T follicular helper cell (primary cell): Measurements from ENCODE around the gene ABHD12.

Experiments
- DNase-seq: peaks from one replicate; pipeline ENCODE4 v3.0.0-alpha.2; 2020; ENCODE audit warnings: low read depth

Gene ABHD12

DNA sequence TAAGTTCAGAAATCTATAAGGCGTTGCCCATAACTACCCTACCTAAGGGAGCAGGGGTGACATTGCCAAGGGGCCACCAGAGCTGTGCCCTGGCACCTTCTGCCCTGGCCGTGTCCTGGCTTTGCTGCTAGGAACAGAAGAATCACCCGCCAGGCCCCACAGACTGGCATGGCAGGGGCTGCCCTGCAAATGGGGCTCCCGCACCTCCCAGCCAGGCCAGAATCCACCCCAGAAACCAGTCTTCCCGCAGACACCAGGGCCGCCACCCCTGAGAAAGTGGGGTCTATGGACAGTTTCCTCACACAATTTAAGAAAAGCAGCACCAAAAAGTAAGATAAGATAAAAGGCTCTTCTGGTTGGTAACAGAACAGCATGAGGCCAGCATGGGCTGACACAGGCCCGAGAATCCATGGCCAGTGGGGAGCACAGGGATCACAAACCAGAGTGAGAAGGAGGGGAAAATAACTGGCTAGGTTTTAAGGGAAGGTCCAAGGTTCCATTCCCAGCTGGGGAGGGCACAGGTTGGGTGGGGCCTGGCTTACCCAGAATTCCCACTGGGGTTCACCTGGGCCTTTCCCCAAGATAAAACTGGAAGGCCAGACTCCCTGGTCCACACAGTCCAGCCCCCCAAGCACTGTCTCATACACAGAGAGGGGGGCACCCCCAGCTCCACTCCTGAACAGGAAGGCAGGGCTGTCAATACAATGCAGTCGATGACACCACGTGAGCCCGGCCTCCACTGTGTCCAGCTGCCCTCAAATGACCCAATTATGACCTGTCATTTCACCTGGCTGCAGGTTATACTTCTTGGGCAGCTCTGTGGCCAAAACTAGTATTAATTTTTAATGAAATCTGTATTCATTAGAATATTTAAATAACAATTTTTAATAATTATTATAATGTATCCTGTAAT is 83.4 kb downstream of the ABHD12 start:
- DNase-seq: no peak

DNA sequence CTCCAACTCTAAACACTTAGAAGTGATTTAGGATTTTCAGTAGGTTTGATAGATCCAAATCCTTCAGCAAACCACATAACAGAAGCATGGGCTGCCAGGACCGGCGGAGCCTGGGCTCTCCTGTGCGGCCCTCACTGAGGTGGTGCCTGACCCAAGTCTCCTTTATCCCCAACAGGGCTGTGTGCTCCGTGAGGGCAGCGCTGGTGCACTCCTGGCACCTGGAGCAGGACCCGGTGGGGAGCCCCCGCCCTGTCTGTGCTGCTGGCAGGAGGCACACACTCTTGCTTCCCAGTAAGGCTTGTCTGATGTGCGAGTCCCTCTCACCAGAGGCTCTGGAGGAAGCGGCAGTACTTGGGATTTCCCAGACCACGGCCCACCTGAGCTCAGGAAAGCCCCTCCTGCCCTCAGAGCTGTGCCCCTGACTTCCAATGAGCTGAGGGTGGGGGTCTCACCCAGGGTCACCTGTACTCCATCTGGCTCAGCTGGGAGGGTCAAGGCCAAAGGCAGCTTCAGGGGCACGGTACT is 86.5 kb downstream of the ABHD12 start:
- no peak for DNase-seq

DNA sequence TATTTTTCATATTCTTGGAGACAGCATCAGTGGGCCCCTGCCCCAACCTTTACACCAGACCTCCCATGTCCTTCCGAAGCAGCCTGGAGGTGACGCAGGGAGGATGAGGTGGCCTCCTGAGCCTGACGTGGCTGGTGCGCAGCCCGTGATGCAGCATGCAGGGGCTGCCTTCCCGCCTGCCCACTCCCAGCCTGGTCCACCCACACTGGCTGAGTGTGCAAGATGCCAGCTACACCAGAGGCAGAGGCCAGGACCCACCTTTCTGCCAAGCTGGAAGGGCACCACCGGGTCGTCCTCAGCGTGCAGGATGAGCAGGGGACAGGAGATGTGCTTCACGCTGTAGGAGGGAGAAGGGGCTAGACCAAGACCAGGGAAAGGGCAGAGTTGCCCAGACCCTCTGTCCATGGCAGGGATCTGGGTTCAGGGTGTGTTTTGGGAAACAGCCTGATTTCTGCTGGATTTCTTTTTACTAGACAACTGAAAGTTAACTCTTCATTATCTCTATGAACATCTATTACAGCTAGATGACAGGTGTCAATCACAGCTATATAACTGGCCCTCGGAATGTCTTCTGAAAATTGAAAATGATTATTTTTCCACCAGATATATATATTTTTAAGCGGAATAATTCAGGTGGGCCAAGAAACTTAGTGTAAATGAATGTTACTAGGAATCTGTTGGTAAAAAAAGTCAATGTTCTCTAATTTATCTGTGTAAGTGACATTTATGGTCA is 87.2 kb downstream of the ABHD12 start:
- no peak for DNase-seq

DNA sequence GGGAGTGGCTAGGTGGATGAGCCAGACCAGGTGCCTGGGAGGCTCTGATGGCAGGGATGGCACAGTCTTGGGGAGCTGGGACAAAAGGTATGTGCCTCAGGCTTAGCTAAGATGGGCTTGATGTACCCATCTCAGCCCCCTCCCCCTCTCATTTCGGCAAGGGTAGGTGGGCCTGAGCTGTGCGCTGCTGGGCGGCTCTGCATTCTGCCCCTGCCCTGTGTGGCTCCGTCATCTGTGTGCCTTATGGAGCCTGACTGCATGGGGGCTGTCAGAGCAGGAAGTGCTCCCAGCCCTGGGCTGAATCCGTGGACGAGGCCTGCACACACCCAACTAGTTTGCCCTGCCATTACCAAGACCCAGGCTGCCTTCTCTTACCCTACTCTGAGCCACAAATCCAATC is 88.0 kb downstream of the ABHD12 start:
- DNase-seq: no peak

DNA sequence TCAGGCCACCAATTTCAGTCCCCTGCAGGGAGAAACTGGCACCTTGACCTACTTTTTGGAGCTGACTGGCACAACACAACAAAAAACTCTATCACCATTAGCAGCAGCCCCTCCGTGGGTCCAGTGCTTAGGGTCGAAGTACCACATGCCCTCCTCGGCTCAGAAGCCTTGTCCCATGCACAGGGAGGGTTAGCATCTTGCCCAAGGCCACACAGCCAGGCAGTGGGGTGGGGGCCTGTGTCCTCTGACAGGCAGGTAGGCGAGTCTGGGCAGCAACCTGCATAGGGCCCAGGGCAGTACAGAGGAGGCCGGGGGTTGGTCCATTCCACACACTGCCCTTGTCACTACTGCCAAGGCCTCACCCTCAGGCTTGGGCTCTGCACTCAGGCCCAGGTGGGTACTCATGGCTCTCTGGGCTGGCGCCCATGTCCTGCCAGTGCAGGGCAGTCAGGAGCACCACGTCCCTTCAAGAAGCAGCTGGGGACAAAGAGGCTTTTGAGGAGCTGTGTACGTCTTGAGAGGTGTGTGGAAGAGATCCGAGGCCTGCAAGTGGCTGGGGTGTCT is 89.2 kb downstream of the ABHD12 start:
- no peak for DNase-seq

DNA sequence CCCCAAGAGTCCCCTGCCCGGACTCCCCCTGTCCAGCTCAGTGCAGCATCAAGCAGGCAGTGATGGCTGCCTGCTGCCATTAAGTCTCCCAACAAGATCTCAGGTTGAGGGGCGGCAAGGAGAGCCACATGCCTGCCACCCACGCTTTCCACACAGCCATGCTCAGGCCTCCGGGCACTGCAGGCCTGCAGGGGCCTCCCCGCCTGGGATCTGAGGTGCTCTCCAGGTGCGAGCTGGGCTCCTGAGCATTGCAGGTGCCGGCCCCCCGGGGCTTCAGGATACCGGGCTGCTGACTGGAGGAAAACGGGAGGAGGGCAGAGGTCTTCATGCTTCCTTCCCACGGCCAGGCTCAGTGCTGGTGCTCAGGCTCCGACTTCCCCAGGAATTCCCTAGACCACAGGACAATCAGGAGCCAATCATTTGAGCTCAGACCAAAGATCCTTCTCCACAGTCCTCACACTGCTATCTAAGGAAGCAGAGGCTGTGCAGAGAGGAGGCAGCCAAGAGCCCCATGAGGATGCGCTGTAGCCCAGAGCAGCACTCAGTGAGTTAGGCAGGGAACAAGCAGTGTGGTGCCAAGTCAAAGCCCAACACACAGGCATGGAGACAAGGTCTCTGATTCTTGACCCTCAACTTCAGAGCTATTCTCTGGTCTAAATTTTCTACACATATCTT is 90.0 kb downstream of the ABHD12 start:
- DNase-seq: no peak

DNA sequence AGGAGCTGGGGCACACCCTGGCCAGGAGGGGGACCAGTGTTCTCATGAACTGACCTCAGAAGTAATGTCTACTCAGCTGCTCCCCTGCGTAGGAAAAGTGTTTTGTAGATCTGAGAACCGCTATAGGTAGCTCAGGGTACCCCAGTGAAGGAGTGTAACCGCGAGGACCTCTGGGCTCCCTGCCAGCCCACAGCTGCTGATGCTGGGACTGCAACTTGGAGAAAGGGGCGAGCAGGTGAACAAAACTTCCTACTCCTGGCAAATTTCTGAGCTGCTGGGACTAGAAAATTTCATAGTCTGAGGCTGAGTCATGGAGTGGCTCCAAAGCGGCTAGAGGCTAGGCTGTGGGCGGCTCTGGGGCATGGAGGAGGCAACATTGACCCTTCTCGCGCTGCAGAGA is 90.8 kb downstream of the ABHD12 start:
- DNase-seq: no peak

DNA sequence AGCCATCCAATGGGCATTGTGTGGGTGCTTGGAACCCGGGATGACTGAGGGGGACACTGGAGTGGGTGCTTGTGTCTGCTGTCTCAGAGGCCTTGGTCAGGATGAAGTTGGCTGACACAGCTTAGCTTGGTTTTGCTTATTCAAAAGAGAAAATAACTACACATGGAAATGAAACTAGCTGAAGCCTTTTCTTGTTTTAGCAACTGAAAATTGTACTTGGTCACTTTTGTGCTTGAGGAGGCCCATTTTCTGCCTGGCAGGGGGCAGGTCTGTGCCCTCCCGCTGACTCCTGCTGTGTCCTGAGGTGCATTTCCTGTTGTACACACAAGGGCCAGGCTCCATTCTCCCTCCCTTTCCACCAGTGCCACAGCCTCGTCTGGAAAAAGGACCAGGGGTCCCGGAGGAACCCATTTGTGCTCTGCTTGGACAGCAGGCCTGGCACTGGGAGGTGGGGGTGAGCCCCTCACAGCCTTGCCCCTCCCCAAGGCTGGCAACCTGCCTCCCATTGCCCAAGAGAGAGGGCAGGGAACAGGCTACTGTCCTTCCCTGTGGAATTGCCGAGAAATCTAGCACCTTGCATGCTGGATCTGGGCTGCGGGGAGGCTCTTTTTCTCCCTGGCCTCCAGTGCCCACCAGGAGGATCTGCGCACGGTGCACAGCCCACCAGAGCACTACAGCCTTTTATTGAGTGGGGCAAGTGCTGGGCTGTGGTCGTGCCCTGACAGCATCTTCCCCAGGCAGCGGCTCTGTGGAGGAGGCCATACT is 93.3 kb downstream of the ABHD12 start:
- DNase-seq: no peak

DNA sequence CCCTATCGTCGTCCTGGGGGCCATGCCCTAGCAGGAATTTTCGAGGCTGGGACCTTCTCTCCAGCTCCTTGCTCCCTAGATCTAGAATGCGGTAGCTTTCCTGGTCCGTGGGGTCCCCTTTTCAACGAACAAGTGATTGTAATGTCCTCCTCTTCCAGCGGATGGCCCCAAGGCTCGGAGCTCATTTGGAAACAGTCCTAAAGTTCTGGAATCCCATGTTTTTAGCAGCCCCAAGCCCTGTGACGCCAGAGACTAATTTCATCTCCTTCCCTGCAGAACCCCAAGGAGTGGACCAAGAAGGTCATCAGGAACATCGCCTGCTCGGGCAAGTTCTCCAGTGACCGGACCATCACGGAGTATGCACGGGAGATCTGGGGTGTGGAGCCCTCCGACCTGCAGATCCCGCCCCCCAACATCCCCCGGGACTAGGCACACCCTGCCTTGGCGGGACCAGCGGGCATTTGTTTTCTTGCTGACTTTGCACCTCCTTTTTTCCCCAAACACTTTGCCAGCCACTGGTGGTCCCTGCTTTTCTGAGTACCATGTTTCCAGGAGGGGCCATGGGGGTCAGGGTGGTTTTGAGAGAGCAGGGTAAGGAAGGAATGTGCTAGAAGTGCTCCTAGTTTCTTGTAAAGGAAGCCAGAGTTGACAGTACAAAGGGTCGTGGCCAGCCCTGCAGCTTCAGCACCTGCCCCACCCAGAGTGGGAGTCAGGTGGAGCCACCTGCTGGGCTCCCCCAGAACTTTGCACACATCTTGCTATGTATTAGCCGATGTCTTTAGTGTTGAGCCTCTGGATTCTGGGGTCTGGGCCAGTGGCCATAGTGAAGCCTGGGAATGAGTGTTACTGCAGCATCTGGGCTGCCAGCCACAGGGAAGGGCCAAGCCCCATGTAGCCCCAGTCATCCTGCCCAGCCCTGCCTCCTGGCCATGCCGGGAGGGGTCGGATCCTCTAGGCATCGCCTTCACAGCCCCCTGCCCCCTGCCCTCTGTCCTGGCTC is 94.2 kb downstream of the ABHD12 start:
- no peak for DNase-seq

DNA sequence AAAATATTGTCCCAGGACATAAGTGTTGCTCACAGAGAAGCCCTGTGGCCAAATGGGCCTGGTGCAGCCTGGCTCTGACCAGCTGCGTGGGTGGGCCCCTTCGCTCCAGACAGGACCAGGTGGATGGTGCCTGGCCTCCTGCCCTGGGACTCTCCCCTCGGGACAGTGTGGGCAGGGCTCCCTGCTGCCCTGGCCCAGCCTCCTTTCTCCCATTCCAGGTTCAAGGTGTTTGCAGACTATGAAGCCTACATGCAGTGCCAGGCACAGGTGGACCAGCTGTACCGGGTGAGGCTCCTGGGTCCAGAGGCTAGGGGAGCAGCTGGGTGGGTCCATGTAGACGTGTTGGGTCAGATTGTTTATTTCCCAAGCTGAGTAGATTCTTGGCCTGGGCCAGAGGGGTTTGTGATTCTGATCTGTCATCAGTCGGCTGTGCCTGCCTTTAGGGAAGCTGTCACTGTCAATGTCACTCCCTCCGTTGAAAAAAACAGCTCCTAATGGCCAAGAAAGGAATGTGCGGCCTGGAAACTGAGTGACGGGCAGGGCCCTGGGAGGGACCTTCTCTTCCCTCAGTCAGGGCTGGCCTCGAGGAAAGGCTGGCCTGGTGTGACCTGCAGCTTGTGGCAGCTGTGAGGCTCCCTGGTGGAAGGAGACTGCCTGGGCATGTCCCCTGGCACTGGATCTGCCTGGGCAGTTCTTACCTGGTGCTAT is 95.1 kb downstream of the ABHD12 start:
- DNase-seq: no peak

DNA sequence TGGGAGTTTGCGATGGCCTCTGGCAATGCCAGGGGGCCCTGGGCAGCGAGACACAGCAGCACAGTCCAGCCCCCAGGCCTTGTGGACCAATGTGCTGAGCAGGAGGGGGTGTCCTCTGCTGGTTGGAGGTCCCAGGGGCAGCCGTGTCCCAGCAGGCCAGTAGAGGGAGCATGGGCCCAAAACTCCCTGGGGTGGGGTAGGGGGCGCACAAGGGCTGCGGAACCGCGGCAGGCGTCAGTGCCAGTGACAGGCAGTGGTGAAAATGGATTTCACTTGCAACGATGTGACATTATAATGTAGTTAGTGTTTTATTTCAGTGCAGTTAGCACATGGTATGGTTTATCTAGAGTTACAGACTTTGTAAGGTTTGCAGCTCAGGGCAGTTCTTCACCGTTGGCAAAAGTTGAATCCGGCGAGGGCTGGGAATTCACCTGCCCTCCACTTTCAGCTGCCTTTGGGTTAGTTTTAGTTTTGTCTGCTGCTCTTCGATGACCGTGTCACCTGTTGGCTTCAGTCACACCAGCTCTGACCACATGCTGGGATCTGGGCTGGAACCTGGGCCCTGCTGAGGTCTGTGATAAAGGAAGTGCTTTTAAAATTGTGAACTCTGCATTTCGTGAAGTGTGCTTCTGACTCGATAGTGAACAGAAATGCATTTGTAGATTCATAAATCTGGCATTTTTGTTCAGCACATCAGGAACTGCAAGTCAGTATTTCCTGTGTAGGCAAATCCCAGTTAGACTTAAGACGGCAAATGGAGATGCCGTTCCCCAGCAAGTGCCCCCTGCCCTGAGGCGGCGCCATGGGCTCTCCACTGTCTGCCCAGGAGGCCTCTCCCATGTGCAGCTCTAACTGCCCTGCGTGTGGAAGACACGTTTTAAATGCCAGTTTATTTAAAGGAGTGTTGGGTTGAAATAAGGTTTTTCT is 95.9 kb downstream of the ABHD12 start:
- DNase-seq: peak; percentile 37

DNA sequence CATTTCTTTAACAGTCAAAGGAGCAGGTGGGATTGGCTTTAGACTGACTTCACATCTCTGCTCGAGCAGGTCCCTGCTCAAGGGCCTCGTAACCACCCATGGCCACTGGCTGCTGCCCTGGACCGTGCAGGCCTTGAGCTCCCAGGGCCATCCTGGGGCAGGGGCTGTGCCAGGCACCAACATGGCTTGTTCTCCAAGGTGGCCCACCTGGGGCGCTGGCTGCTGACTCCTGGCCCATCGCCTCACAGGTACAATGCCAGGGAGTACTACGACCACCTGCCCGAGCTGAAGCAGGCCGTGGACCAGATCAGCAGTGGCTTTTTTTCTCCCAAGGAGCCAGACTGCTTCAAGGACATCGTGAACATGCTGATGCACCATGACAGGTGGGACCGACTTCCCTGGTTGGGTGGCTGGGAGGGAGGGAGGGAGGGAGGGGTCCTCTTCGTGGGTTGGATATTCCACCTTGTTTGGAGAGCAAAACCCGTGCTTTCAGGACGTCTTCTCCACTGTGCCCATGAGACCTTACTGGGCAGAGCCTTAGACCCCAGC is 96.7 kb downstream of the ABHD12 start:
- DNase-seq: no peak

DNA sequence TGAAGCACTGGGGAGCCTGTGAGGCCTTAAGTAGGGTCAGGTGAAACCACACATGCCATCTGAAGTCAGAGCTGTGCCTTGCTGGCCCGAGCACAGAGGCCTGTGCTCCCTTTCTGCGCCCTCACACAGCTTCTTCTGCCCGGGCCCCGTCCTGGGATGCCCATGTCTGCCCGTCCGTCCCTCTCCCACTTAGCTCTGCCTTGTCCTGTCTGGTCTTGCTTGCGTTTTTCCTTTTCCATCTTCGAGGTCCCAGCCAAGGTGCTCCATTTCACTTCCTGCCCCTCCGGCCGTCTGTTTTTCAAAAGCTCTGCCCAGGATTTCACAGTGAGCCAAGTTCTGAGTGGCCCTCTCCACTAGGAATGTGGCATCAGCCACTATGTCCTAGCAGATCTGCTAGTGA is 97.1 kb downstream of the ABHD12 start:
- no peak for DNase-seq

DNA sequence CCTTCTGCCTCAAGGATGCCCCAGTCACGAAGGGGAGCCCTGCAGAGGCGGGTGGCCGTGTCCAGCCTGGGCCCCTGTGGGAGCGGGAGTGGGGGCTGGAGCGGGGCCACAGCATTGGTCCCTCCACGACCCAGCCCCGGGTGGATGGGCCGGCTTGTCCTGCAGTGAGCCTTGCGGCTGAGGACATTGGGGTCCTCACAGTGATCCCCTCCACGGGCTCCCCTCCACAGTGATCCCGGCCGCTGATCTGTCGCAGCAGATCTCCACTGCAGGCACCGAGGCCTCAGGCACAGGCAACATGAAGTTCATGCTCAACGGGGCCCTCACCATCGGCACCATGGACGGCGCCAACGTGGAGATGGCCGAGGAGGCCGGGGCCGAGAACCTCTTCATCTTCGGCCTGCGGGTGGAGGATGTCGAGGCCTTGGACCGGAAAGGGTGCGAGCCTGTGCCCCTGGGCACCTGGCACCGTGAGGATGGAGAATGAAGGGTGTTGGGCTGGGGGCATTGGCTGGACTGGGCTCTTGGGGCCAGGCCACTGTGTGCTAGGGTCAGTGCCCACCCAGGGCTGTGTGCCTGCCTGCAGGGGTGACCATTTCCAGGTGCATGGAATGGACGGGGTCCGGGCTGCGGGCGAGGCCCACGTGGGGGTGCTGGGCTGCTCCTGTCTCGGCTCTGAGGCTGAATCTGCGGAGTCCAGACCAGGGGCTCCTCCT is 98.3 kb downstream of the ABHD12 start:
- no peak for DNase-seq

DNA sequence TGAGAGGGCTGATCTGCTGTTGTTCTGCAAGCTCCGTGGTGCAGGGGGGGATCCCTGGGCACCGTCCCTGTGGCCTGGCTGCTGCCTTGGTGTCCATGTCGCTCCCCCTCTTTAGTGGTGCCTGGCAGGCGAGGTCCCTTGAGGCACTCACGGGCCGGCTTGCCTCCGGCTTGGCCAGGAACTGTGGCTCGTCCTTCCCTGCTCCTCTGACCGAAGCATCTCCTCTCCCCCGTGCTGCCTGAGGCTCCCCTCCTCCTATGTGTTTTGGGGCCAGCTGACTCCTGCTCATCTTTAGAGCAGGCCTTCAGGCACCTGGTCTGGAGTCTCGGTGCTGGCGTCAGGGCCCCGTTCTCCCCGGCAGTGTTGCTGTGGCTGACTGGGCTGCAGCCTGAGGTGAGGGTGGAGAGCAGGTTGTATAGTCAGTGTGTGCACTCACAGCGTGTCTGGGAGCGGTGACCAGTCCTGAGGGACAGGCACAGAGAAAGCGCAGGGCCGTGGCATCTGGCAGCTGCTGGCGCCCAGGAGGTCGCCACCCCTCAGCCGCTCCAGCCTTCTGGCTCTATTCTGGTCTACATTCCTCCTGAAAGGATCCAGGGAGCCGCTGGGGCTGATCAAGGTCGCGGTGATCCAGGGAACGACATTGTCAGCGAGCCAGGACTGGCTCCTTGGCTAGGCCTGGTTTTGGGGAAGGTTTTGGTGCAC is 99.1 kb downstream of the ABHD12 start:
- DNase-seq: no peak

DNA sequence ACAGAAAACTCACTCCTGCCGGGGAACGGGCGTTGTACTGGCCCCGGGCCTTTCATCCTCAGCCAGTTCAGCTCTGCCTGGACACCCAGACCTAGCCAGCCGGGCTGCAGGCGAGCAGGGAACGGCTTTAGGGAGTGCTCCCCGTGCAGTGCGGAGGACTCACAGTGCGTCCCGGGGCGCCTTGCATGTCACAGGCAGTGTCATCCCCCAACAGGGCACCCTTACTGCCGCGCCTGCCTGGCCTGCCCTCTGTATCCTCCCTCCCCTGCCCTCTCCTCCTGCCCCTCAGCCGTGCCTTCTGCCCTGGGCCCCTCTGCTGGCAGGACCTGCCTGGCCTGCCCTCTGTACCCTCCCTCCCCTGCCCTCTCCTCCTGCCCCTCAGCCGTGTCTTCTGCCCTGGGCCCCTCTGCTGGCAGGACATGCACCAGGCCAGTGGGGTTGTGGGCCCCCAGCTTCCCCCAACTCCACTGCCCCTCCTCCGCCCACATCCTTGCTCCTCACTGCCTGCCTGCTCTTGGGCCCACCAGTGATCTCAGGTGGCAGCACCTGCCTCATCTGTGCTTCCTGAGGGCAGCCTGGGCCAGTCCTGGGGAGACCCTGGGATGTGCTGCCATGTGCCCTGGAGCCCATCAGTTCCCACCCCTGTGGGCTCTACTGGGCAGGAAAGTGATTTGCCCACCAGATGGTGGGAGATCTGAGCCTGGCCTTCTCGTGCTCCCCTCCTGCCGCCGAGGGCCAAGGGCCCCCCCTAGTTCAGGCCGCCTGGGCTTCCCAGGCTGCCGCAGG is 99.8 kb downstream of the ABHD12 start:
- DNase-seq: no peak
